A549 (cell line): ENCODE data around the gene PRLHR.

ENCODE experiments used
- CBX8 ChIP-seq: fragments of 200-600 bp; sonication (generic); IDR thresholded peaks from 2 replicates; pipeline ENCODE4 v1.6.1; 2016
- EHMT2 ChIP-seq: fragments of 200-600 bp; sonication (generic); IDR thresholded peaks from 2 replicates; pipeline ENCODE4 v1.6.1; 2016; ENCODE audit warnings: antibody characterized with exemption, low read depth, mild to moderate bottlenecking, moderate library complexity
- HDAC2 ChIP-seq: fragments of 200-600 bp; sonication (generic); IDR thresholded peaks from 2 replicates; pipeline ENCODE4 v1.6.1; 2016
- HOXA7 ChIP-seq: fragments of 250-450 bp; sonication (Bioruptor Pico); IDR thresholded peaks from 2 replicates; pipeline ENCODE4 v1.5.0; 2020; ENCODE audit warnings: mild to moderate bottlenecking, moderate library complexity
- MYC ChIP-seq: IDR thresholded peaks from 2 replicates; pipeline ENCODE4 v1.6.1; 2012; ENCODE audit warnings: mild to moderate bottlenecking, inconsistent platforms, low read length, improper control_type of control experiment, borderline replicate concordance
- NFE2L2 ChIP-seq: fragments of 150-350 bp; conservative IDR thresholded peaks from 2 replicates; pipeline ENCODE4 v1.6.1; 2014; ENCODE audit warnings: low read length
- NR3C1 ChIP-seq: fragments of >200 bp; sonication (Bioruptor Twin); formaldehyde crosslinking; IDR thresholded peaks from 3 replicates; pipeline ENCODE4 v1.6.1; 2017
- POLR2A ChIP-seq: IDR thresholded peaks from 2 replicates; pipeline ENCODE4 v1.6.1; 2012; ENCODE audit warnings: mild to moderate bottlenecking, low read length
- POLR2AphosphoS2 ChIP-seq: conservative IDR thresholded peaks from 2 replicates; pipeline ENCODE4 v1.6.1; 2012; ENCODE audit warnings: low read length, improper control_type of control experiment, inconsistent platforms
- RAD21 ChIP-seq, 2 experiments: fragments of >200 bp in 1 of 2; sonication (Bioruptor Twin) in 1 of 2; formaldehyde crosslinking in 1 of 2; IDR thresholded peaks in 1 of 2; conservative IDR thresholded peaks in 1 of 2; 2 replicates in 1 of 2; 3 replicates in 1 of 2; pipeline ENCODE4 v1.6.1; 2012 to 2018; ENCODE audit warnings: inconsistent platforms in 1 of 2
- TF ChIP-seq, protein P1 (sequence below): fragments of 450-650 bp; IDR thresholded peaks from 2 replicates; pipeline ENCODE4 v1.6.1; 2014; ENCODE audit warnings: antibody characterized with exemption
- TF ChIP-seq, protein P2 (sequence below): fragments of >200 bp; sonication (Bioruptor Twin); formaldehyde crosslinking; IDR thresholded peaks from 3 replicates; pipeline ENCODE4 v1.5.1; 2016
- TF ChIP-seq, protein P3 (sequence below): fragments of 200-600 bp; sonication (generic); IDR thresholded peaks from 2 replicates; pipeline ENCODE4 v1.6.1; 2016; ENCODE audit warnings: antibody characterized with exemption, mild to moderate bottlenecking, moderate library complexity
- TF ChIP-seq, protein P4 (sequence below): IDR thresholded peaks from 2 replicates; pipeline ENCODE4 v1.6.1; 2012

DNA sequence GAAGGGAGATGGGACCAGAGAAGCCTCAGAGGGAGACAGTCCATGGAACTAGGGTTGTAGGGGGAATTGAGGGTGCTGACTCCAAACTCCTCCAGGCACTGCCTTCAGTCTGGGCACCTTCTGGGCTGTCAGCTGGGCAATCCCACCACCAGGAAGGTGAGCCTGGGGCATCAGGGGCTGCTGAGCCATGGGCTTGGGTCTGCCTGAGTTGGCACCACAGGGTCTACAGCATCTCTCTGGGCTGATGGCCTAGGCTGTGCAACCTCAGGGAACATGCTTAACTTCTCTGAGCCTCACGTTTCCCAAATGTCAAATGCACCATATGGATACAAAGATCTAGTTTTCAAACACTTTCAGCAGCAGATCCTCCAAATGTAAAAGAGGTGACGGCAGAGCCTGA, 46.8 kb upstream of the PRLHR start:
- TF ChIP-seq NFE2L2 (no peak), NR3C1 (no peak), POLR2A (no peak), MYC (no peak), CBX8 (no peak), HDAC2 (no peak), RAD21 (conservative IDR thresholded peaks at IDR 0.05 in 1 of 2, IDR thresholded peaks at IDR 0.05 in 1 of 2) (no peak), POLR2AphosphoS2 (no peak), HOXA7 (no peak), EHMT2 (no peak)
- TF ChIP-seq, protein P1, sequence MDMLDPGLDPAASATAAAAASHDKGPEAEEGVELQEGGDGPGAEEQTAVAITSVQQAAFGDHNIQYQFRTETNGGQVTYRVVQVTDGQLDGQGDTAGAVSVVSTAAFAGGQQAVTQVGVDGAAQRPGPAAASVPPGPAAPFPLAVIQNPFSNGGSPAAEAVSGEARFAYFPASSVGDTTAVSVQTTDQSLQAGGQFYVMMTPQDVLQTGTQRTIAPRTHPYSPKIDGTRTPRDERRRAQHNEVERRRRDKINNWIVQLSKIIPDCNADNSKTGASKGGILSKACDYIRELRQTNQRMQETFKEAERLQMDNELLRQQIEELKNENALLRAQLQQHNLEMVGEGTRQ: no peak
- TF ChIP-seq, protein P2, sequence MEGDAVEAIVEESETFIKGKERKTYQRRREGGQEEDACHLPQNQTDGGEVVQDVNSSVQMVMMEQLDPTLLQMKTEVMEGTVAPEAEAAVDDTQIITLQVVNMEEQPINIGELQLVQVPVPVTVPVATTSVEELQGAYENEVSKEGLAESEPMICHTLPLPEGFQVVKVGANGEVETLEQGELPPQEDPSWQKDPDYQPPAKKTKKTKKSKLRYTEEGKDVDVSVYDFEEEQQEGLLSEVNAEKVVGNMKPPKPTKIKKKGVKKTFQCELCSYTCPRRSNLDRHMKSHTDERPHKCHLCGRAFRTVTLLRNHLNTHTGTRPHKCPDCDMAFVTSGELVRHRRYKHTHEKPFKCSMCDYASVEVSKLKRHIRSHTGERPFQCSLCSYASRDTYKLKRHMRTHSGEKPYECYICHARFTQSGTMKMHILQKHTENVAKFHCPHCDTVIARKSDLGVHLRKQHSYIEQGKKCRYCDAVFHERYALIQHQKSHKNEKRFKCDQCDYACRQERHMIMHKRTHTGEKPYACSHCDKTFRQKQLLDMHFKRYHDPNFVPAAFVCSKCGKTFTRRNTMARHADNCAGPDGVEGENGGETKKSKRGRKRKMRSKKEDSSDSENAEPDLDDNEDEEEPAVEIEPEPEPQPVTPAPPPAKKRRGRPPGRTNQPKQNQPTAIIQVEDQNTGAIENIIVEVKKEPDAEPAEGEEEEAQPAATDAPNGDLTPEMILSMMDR: no peak
- TF ChIP-seq, protein P3, sequence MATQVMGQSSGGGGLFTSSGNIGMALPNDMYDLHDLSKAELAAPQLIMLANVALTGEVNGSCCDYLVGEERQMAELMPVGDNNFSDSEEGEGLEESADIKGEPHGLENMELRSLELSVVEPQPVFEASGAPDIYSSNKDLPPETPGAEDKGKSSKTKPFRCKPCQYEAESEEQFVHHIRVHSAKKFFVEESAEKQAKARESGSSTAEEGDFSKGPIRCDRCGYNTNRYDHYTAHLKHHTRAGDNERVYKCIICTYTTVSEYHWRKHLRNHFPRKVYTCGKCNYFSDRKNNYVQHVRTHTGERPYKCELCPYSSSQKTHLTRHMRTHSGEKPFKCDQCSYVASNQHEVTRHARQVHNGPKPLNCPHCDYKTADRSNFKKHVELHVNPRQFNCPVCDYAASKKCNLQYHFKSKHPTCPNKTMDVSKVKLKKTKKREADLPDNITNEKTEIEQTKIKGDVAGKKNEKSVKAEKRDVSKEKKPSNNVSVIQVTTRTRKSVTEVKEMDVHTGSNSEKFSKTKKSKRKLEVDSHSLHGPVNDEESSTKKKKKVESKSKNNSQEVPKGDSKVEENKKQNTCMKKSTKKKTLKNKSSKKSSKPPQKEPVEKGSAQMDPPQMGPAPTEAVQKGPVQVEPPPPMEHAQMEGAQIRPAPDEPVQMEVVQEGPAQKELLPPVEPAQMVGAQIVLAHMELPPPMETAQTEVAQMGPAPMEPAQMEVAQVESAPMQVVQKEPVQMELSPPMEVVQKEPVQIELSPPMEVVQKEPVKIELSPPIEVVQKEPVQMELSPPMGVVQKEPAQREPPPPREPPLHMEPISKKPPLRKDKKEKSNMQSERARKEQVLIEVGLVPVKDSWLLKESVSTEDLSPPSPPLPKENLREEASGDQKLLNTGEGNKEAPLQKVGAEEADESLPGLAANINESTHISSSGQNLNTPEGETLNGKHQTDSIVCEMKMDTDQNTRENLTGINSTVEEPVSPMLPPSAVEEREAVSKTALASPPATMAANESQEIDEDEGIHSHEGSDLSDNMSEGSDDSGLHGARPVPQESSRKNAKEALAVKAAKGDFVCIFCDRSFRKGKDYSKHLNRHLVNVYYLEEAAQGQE: no peak
- TF ChIP-seq, protein P4, sequence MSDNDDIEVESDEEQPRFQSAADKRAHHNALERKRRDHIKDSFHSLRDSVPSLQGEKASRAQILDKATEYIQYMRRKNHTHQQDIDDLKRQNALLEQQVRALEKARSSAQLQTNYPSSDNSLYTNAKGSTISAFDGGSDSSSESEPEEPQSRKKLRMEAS: no peak
